Measurements from ENCODE around the gene PTPRN2.

Gene PTPRN2

GRCh38 chr7:158073845-158074840 lies 513.5 kb downstream of the PTPRN2 start:
- no peak for DNase-seq

GRCh38 chr7:158072991-158073730 lies 514.5 kb downstream of the PTPRN2 start:
- no peak for DNase-seq

GRCh38 chr7:158070222-158070920 lies 517.3 kb downstream of the PTPRN2 start:
- no peak for DNase-seq

- DNase-seq: no peak
Measured at GRCh38 chr7:158068853-158069252, 518.8 kb downstream of the PTPRN2 start.

- DNase-seq: no peak
Measured at GRCh38 chr7:158067931-158068482, 519.6 kb downstream of the PTPRN2 start.

- DNase-seq: no peak
Measured at GRCh38 chr7:158067219-158067930, 520.2 kb downstream of the PTPRN2 start.

- no peak for DNase-seq
Measured at GRCh38 chr7:158066085-158066484, 521.5 kb downstream of the PTPRN2 start.

GRCh38 chr7:158065340-158065739 lies 522.3 kb downstream of the PTPRN2 start:
- no peak for DNase-seq

- DNase-seq: no peak
Measured at GRCh38 chr7:158064631-158065030, 523.0 kb downstream of the PTPRN2 start.

GRCh38 chr7:158063850-158064610 lies 523.6 kb downstream of the PTPRN2 start:
- DNase-seq: no peak

- no peak for DNase-seq
Measured at GRCh38 chr7:158062661-158063060, 525.0 kb downstream of the PTPRN2 start.

GRCh38 chr7:158061884-158062656 lies 525.6 kb downstream of the PTPRN2 start:
- DNase-seq: no peak

- DNase-seq: no peak
Measured at GRCh38 chr7:158061026-158061630, 526.5 kb downstream of the PTPRN2 start.

GRCh38 chr7:158060216-158060615 lies 527.4 kb downstream of the PTPRN2 start:
- no peak for DNase-seq

GRCh38 chr7:158057446-158057845 lies 530.2 kb downstream of the PTPRN2 start:
- DNase-seq: no peak

GRCh38 chr7:158056761-158057160 lies 530.9 kb downstream of the PTPRN2 start:
- no peak for DNase-seq

GRCh38 chr7:158055726-158056510 lies 531.7 kb downstream of the PTPRN2 start:
- DNase-seq: no peak

- DNase-seq: no peak
Measured at GRCh38 chr7:158054611-158055010, 533.0 kb downstream of the PTPRN2 start.

- DNase-seq: no peak
Measured at GRCh38 chr7:158054081-158054480, 533.5 kb downstream of the PTPRN2 start.
